GM19193 (cell line): Measurements from ENCODE around the gene ELMOD3.

ENCODE experiments used
- POLR2A ChIP-seq: IDR thresholded peaks from 4 replicates; pipeline ENCODE4 v1.6.1; 2011; ENCODE audit not compliant: insufficient read depth, insufficient read length; ENCODE audit errors: extremely low read depth

ELMOD3 gene

GRCh38 chr2:85411405-85411748 lies 56.8 kb downstream of the ELMOD3 start:
- TF ChIP-seq POLR2A = no peak

DNA sequence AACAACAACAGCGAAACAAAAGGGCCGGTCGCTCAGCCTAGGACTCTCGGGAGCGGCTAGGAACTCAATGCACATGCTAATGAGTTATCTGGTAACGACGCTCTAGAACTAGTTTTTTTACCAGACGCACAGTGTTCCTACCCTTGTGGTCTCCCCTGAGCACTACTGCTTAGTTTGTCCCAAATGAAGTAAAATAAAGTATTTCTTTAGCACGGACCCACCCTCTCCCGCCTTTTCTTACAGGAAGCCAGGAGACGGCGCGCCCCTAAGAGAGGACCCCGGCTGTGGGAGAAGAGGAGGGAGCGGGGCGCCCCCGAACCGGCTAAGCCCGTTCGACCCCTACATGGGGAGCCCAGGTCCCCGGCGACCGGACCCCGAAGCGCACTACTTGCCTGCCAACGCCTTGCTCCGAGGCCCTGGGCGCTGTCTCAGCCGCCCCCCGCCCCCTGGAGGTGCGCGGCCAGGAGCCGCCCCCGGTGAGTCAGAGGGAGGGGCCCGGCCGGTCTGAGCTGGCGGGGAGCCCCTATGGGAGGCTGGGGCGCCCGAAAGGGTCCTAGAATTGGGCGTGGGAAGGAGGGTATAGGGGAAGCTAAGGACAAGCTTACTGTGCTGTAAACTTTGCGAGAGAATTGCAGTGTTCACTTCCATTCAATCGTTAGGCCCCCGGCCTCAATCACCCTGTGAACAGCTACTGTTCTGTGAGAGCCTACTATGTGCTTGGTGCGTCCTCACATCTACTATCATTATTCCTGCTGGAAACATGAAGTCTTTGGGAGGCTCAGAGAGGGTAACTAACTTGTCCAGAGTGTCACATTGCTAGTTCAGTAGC lies 59.2 kb downstream of the ELMOD3 start:
- no peak for TF ChIP-seq POLR2A

DNA sequence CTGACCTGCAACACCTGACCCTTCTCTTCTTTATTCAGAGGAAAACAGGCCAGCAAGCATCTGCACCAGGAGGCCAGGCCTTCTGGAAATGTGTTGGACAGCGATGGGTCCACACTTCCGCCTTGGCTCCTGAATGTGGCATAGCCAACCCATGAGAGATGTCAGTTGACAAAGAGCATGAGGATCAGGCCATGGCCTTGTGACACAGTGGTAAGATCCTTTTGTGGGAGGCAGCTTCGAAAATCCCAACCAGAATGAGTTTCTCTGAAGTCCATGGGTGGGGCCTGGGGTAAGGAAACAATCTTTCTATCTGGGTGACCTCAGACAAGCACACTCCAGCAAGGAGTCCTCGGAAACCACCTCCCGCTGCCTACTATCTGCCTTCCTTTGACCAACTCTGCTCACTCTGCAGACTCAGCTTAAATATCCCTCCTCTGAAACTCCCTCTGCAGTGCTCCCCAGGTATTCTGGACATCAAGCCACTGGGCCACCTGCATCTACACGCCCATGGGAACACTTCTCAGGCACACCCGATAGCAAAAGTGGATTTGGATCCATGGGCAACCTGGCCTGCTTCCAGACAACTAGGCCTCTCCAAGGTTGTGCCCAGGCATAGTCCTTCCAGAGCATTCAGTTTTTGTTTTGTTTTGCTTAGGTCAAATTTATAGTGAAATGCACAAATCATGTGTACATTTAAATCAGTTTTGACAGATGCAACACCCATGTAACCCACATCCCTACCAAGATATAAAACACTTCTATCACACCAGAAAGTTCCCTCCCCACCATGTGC lies 60.4 kb downstream of the ELMOD3 start:
- TF ChIP-seq POLR2A = no peak

DNA sequence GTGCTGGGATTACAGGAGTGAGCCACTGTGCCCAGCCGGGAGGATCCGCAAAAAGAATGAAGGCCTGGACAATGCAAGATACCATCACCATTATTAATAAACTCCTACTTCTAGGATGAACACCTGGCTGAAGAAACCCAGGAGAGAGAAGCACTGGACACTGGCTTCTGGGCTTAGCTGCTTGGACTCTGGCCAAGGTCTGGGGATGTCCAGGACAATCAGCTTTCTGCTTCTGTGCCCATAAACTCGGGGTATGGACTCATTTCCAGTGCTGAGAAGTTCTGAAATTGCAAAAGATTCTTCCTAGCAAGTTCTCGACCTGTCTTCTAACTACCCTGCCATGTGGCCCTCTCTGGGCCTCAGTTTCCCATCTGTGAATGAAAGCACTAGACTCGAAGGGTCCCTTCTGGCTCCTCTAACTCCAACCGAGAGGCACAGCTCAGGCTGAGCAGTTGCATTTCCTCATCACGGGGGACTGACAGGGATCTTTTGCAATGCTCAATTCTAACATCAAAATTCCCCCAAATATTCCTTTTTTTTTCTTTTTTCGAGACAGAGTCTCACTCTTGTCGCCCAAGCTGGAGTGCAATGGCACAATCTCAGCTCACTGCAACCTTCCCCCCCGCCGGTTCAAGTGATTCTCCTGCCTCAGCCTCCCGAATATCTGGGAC lies 61.5 kb downstream of the ELMOD3 start:
- TF ChIP-seq POLR2A = no peak

DNA sequence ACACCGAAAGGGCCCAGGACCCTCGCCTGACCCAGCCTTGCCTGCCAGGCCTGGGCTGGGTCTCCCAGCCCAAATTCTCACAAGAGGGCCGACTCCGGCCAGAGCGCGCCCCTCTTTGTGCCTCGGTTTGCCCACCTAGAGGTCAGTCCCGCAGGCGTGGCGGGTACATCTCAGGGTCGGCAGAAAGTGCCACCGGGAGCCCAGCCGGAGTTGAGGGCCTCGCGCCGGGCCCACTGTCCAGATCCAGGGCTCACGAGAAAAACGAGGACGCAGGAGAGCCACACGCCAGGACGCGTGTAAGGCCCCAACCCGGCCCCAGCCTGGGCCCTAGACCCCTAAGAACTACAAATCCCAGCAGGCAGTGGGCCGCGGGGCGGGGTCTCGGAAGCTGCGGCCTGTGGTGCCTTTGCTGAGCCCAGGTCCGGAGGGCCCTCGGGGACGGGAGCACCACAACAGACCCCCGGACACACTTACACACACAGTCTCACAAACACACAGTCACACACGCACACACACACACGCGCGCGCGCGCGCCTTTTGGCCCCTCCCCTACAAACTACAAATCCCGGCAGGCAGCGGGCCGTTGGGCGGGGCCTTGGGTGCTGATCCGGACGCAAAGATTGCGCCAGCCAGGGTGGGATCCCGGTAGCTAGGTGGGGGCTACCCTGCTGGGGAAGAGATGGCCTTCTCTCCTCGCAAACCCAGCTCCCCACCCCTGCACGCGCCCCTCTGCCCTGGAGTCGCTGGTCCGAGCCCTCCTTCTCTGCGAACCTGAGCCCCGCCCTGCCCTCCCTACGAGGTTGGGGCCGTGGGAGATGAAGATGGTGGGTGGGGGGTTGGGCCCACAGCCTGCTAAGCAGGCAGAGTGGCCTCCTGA lies 63.8 kb downstream of the ELMOD3 start, which contains the start of gene SH2D6:
SH2D6 (plus strand) TSS at position 583 of the 877 bp plus-strand sequence. CDS start 10,752 bp downstream, outside the sequence.
- TF ChIP-seq POLR2A = peak; percentile 69

- TF ChIP-seq POLR2A = no peak
Observed at GRCh38 chr2:85419009-85419675, 64.6 kb downstream of the ELMOD3 start.

GRCh38 chr2:85420536-85421259 lies 66.1 kb downstream of the ELMOD3 start:
- no peak for TF ChIP-seq POLR2A

GRCh38 chr2:85421260-85422071 lies 66.9 kb downstream of the ELMOD3 start:
- TF ChIP-seq POLR2A = no peak

DNA sequence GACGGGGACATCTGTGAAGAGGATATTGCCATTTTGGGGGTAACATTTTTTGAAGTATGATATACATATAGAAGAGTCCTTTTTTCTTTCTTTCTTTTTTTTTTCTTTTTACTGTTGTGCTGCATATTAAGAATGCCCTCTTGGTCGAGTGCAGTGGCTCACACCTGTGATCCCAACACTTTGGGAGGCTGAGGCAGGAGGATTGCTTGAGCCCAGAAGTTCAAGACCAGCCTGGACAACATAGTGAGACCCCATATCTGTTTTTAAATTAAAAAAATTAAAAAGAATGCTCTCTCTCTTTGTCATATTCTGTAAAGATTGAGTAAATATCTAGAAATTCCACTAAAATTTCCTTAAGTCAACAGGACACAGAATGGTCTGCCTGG lies 67.5 kb downstream of the ELMOD3 start:
- no peak for TF ChIP-seq POLR2A

DNA sequence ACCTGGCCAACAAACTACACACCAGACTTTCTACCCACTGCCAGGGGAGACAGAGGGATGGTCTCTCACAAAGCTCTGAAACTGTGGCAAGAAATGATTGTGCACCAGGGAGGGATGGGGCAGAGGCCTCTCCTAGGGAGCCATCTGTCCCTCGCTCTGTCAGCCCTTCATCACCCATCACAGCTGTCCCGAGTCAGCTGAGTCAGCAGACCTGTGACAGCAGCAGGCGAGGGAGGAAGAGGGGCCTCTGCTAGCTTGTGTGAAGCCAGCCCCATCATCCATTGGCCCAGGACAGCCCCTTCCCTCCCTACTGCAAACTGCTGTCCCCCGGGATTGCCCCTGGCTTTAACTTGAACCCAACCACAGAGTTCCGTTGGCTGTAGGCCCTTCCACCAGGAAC lies 69.0 kb downstream of the ELMOD3 start:
- TF ChIP-seq POLR2A = no peak

DNA sequence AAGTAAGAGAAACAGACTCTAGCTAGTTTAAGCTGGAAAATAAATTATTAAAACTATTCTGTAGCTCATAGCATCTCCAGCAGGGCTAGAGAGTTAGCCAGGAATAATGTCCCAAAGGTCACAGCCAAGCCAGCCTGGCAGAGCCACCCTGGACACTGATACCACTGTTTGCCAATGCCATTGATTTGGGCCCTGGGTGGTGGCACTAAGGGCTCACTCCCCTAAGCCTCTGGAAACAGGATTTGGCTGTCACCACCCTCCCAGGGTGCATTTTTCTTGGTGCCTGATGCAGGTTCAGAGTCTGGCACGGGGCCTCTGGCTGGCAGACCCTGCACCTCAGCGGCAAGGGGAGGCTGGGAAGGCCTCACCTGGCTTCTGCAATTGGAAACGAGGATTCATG lies 71.0 kb downstream of the ELMOD3 start:
- no peak for TF ChIP-seq POLR2A

- no peak for TF ChIP-seq POLR2A
Observed at GRCh38 chr2:85427300-85427835, 72.8 kb downstream of the ELMOD3 start.
